GM12878 (cell line): Measurements from ENCODE around the gene AGRN. TPM values are rescaled to one million over a fixed set of nuclear protein-coding genes. Genes with fewer than 3 reads are reported as not detected.

Experiments used
- ATAC-seq: fragments of 200-7000 bp; cut with Tn5 transposase; 3 replicates; pipeline ENCODE4 v1.9.1; 2020; ENCODE audit warnings: mild to moderate bottlenecking, moderate library complexity
- BruUV-seq: library from RNA; stranded (reverse); fragments of 400-500 nt; replicated peaks from 2 replicates; lab custom pipeline; 2021; lab: Mats Ljungman, UMichigan
- CTCF ChIA-PET: fragments of 300-600 bp; sonication (Branson Sonifier 250); formaldehyde crosslinking; extraction: SDS; loops from one replicate; lab custom pipeline; 2021; ENCODE audit warnings: inconsistent platforms; lab: Yijun Ruan, JAX
- POLR2A ChIA-PET: fragments of 350-600 bp; formaldehyde crosslinking; extraction: SDS; loops from one replicate; lab custom pipeline; 2021; ENCODE audit warnings: inconsistent platforms; lab: Charles Lee
- RAD21 ChIA-PET: fragments of 300-600 bp; sonication (Branson Sonifier 250); formaldehyde crosslinking; loops from one replicate; lab custom pipeline; 2023; ENCODE audit warnings: antibody characterized with exemption; ENCODE audit not compliant: unreplicated experiment; lab: Charles Lee
- SMC1A ChIA-PET: fragments of 300-600 bp; sonication (Branson Sonifier 250); formaldehyde crosslinking; loops from one replicate; lab custom pipeline; 2023; ENCODE audit not compliant: unreplicated experiment, uncharacterized antibody; lab: Charles Lee
- DNase-seq: peaks from one replicate; pipeline ENCODE4 v3.0.0-alpha.2; 2011; ENCODE audit warnings: low read depth, low spot score
- FAIRE-seq: peaks from 3 replicates; lab custom pipeline; 2011; peaks lifted over from hg19 to GRCh38; lab: Jason Lieb, UNC
- H2AFZ ChIP-seq: 2 replicates; pipeline ENCODE4 v1.6.0; 2011; ENCODE audit warnings: low read depth, low read length, control low read depth; ENCODE audit not compliant: control insufficient read depth
- H3K27ac ChIP-seq: 2 replicates; pipeline ENCODE4 v1.5.1; 2011; ENCODE audit warnings: control low read depth; ENCODE audit not compliant: control insufficient read depth, insufficient read depth
- H3K27me3 ChIP-seq, 2 experiments: replicated peaks in 1 of 2; 2 replicates each; pipeline versions ENCODE4 v1.6.0 to v1.6.1; 2011; ENCODE audit warnings: low read length in 1 of 2; ENCODE audit not compliant: control insufficient read depth in 2 of 2, insufficient read depth in 2 of 2
- H3K36me3 ChIP-seq, 2 experiments: 2 replicates each; pipeline ENCODE4 v1.5.1; 2011; ENCODE audit warnings: low read length in 1 of 2; ENCODE audit not compliant: control insufficient read depth in 2 of 2, insufficient read depth in 2 of 2
- H3K4me1 ChIP-seq: 2 replicates; pipeline ENCODE4 v1.6.1; 2011; ENCODE audit warnings: mild to moderate bottlenecking, low read length, moderate library complexity, mixed read lengths; ENCODE audit not compliant: control insufficient read depth, insufficient read depth
- H3K4me2 ChIP-seq: 2 replicates; pipeline ENCODE4 v1.6.0; 2011; ENCODE audit warnings: control low read depth; ENCODE audit not compliant: control insufficient read depth, insufficient read depth
- H3K4me3 ChIP-seq: fragments of 200-600 bp; sonication (generic); 2 replicates; pipeline ENCODE4 v1.5.1; 2016
- H3K79me2 ChIP-seq: 2 replicates; pipeline ENCODE4 v1.6.0; 2011; ENCODE audit warnings: low read length; ENCODE audit not compliant: control insufficient read depth, insufficient read depth
- H3K9ac ChIP-seq: 2 replicates; pipeline ENCODE4 v1.8.0; 2011; ENCODE audit warnings: low read length, control low read depth, mixed read lengths; ENCODE audit not compliant: control insufficient read depth, insufficient read depth
- H3K9me3 ChIP-seq: replicated peaks from 3 replicates; pipeline ENCODE4 v1.5.1; 2011; ENCODE audit warnings: mild to moderate bottlenecking, low read length; ENCODE audit not compliant: control insufficient read depth, insufficient read depth
- H4K20me1 ChIP-seq: 2 replicates; pipeline ENCODE4 v1.6.0; 2011; ENCODE audit not compliant: control insufficient read depth, insufficient read depth
- BACH1 ChIP-seq: fragments of 450-650 bp; IDR thresholded peaks from 2 replicates; pipeline ENCODE4 v1.6.1; 2017; ENCODE audit warnings: mild to moderate bottlenecking, borderline replicate concordance
- BHLHE40 ChIP-seq, 2 experiments: fragments of 450-650 bp in 1 of 2; IDR thresholded peaks; 2 replicates each; pipeline ENCODE4 v1.6.1; 2011 to 2017; ENCODE audit warnings: low read depth in 2 of 2, borderline replicate concordance in 1 of 2, improper control_type of control experiment in 1 of 2, low read length in 1 of 2, mild to moderate bottlenecking in 1 of 2
- CHD1 ChIP-seq: IDR thresholded peaks from 2 replicates; pipeline ENCODE4 v1.6.1; 2012; ENCODE audit warnings: low read depth, low read length, improper control_type of control experiment
- CTCF ChIP-seq, 3 experiments: IDR thresholded peaks in 2 of 3; conservative IDR thresholded peaks in 1 of 3; 2 replicates each; pipeline ENCODE4 v1.5.1; 2011; ENCODE audit warnings: low read depth in 3 of 3, low read length in 3 of 3, mild to moderate bottlenecking in 3 of 3, control low read depth in 2 of 3, moderate library complexity in 2 of 3, inconsistent platforms in 1 of 3, mixed read lengths in 1 of 3; ENCODE audit not compliant: control insufficient read depth in 2 of 3, insufficient read depth in 1 of 3; ENCODE audit errors: extremely low read depth in 1 of 3
- DPF2 ChIP-seq: fragments of 450-650 bp; IDR thresholded peaks from 2 replicates; pipeline ENCODE4 v1.6.1; 2017; ENCODE audit warnings: mild to moderate bottlenecking
- EZH2 ChIP-seq: IDR thresholded peaks from 2 replicates; pipeline ENCODE4 v1.6.1; 2012; ENCODE audit warnings: low read depth, mild to moderate bottlenecking, control low read depth, inconsistent platforms, low read length, borderline replicate concordance; ENCODE audit not compliant: control insufficient read depth
- GATAD2B ChIP-seq: fragments of 450-650 bp; conservative IDR thresholded peaks from 2 replicates; pipeline ENCODE4 v1.6.1; 2017; ENCODE audit warnings: low read depth, mild to moderate bottlenecking, moderate library complexity
- IKZF1 ChIP-seq: fragments of 450-650 bp; conservative IDR thresholded peaks from 2 replicates; pipeline ENCODE4 v1.6.1; 2017; ENCODE audit warnings: antibody characterized with exemption, mild to moderate bottlenecking
- LARP7 ChIP-seq: fragments of 450-650 bp; IDR thresholded peaks from 2 replicates; pipeline ENCODE4 v1.6.1; 2017; ENCODE audit warnings: mild to moderate bottlenecking
- NKRF ChIP-seq: fragments of 450-650 bp; conservative IDR thresholded peaks from 2 replicates; pipeline ENCODE4 v1.6.1; 2017; ENCODE audit warnings: mild to moderate bottlenecking, moderate library complexity
- SP1 ChIP-seq: IDR thresholded peaks from one replicate; pipeline ENCODE4 v1.6.1; 2011; ENCODE audit warnings: low read depth, low read length
- ZNF24 ChIP-seq: fragments of 450-650 bp; IDR thresholded peaks from 2 replicates; pipeline ENCODE4 v1.6.1; 2017; ENCODE audit warnings: antibody characterized with exemption, mild to moderate bottlenecking
- WGBS: methylation state at CpG from one replicate; pipeline ENCODE4 v1.1.6; 2016; ENCODE audit warnings: low lambda C conversion rate; ENCODE audit not compliant: insufficient replicate concordance, insufficient coverage; ENCODE audit errors: missing lambda C conversion rate; 5-methylcytosine and 5-hydroxymethylcytosine counted together
- in situ Hi-C: fragments of 300-500 bp; cut with MboI; formaldehyde crosslinking; loops from 9 replicates; pipeline ENCODE4 v1.14.3; 2018; ENCODE audit warnings: mixed read lengths
- intact Hi-C: fragments of 100-400 bp; cut with micrococcal nuclease; formaldehyde crosslinking; loops from one replicate; pipeline ENCODE4 v1.14.2; 2022; ENCODE audit not compliant: unreplicated experiment
- polyA plus RNA-seq, 11 experiments: library from polyadenylated mRNA; depleted of rRNA in 4 of 11; unstranded in 6 of 11; stranded (reverse) in 5 of 11; fragments of >200 nt; fragmentation: Nextera tagmentation in 4 of 11; fragmentation: Illumina TruSeq in 1 of 11; extraction: Ambion mirVana in 4 of 11; extraction: Trizol in 1 of 11; gene quantifications; 1 replicate in 1 of 11; 2 replicates in 10 of 11; pipeline versions ENCODE4 v1.2.1 to v1.2.3, GENCODE V29; 2011 to 2016; ENCODE audit warnings: inconsistent platforms in 2 of 11, missing spikeins in 2 of 11, low read depth in 1 of 11
- total RNA-seq, 4 experiments: library from RNA; depleted of rRNA in 3 of 4; stranded (reverse); fragments of >200 nt in 3 of 4; fragmentation: Illumina TruSeq in 1 of 4; extraction: Trizol in 1 of 4; gene quantifications; 2 replicates each; pipeline versions ENCODE4 v1.2.1 to v1.2.3, GENCODE V29; 2013 to 2021
- TF ChIP-seq, protein P1 (sequence below): fragments of 450-650 bp; IDR thresholded peaks from 2 replicates; pipeline ENCODE4 v1.6.1; 2017; ENCODE audit warnings: mild to moderate bottlenecking, moderate library complexity

AGRN gene
- total and polyA plus RNA-seq, 10 of the 15 experiments (the other 5 are each of a cell fraction or from before 2014, with no cell fraction given) = 0.02 to 41.8 (median 4.1) TPM

- no peaks in the 10 kb centered on the region for H4K20me1 ChIP-seq
- peaks cover 28% of the 10 kb centered on the region for H3K4me1 ChIP-seq
- H3K4me3 ChIP-seq = peak overlapping the region; percentile 67; the same call in 1 of the 2 replicates
- H3K9me3 ChIP-seq = no peaks in the 10 kb centered on the region
- intact Hi-C loops = loop anchor here (1.0 to 10.0 kb wide), 3 partner anchors 26 to 155 kb away; no protein-coding TSS in a partner anchor
- no peak overlapping the region for H3K27ac ChIP-seq
- peak overlapping the region; percentile 69 for H2AFZ ChIP-seq
- peak overlapping the region; percentile 99 for H3K4me2 ChIP-seq
- H3K9ac ChIP-seq = peak overlapping the region; percentile 22; the same call in 1 of the 2 replicates
- WGBS = 3% methylated on average over 62 of the region's 69 CpGs
- peak; percentile 81 for ATAC-seq
- RAD21 ChIA-PET = interaction anchor here (1.3 to 1.6 kb wide), 6 partner anchors 20 to 154 kb away, joined by 3 to 15 read pairs (median 4); no protein-coding TSS in a partner anchor
- no peak for DNase-seq
- POLR2A ChIA-PET = interaction anchor here (0.6 to 1.9 kb wide), 7 partner anchors 20 to 191 kb away, joined by 3 to 9 read pairs (median 4); partner anchors contain the start of gene ISG15
- H3K79me2 ChIP-seq = no peaks in the 10 kb centered on the region
- TSS peak; percentile 61 for BruUV-seq
- CTCF ChIA-PET = interaction anchor here (0.6 to 8.7 kb wide), 9 partner anchors 20 to 75 kb away, joined by 3 to 83 read pairs (median 4); partner anchors contain the start of gene ISG15
- FAIRE-seq = no peak
- H3K36me3 ChIP-seq = no peaks in the 10 kb centered on the region
- in situ Hi-C loops = loop anchor here (5.0 kb wide), 2 partner anchors 37 to 77 kb away; partner anchors contain the start of genes AGRN and PERM1
- H3K27me3 ChIP-seq = no peaks in the 10 kb centered on the region
- SMC1A ChIA-PET = interaction anchor here (1.0 to 1.1 kb wide), 2 partner anchors 26 to 84 kb away, joined by 3 read pairs; no protein-coding TSS in a partner anchor
- TF ChIP-seq EZH2 (no peak), CHD1 (no peak), BACH1 (peak; percentile 49), GATAD2B (0 out of 2 replicates have a peak, but pooled peaks have one; percentile 56), IKZF1 (peak; percentile 23; the same call in 1 of the 2 replicates), DPF2 (peak; percentile 54), LARP7 (peak; percentile 86; the same call in 1 of the 2 replicates), NKRF (0 out of 2 replicates have a peak, but pooled peaks have one; percentile 64), BHLHE40 (IDR thresholded peaks at IDR 0.05; ENCODE audit: borderline replicate concordance in 1 of 2, low read depth in 2 of 2, low read length in 1 of 2) (peak in 1 of 2 experiments; percentile 43; a peak in 1 of 4 replicates), CTCF (IDR thresholded peaks at IDR 0.05 in 2 of 3, conservative IDR thresholded peaks at IDR 0.05 in 1 of 3; ENCODE audit: control insufficient read depth in 2 of 3, extremely low read depth in 1 of 3, insufficient read depth in 1 of 3, low read depth in 3 of 3, low read length in 3 of 3) (0 out of 6 replicates have a peak, but pooled peaks of 1 of the 3 experiments have one; percentile 10), SP1 (peak; percentile 78), ZNF24 (no peak)
- TF ChIP-seq, protein P1, sequence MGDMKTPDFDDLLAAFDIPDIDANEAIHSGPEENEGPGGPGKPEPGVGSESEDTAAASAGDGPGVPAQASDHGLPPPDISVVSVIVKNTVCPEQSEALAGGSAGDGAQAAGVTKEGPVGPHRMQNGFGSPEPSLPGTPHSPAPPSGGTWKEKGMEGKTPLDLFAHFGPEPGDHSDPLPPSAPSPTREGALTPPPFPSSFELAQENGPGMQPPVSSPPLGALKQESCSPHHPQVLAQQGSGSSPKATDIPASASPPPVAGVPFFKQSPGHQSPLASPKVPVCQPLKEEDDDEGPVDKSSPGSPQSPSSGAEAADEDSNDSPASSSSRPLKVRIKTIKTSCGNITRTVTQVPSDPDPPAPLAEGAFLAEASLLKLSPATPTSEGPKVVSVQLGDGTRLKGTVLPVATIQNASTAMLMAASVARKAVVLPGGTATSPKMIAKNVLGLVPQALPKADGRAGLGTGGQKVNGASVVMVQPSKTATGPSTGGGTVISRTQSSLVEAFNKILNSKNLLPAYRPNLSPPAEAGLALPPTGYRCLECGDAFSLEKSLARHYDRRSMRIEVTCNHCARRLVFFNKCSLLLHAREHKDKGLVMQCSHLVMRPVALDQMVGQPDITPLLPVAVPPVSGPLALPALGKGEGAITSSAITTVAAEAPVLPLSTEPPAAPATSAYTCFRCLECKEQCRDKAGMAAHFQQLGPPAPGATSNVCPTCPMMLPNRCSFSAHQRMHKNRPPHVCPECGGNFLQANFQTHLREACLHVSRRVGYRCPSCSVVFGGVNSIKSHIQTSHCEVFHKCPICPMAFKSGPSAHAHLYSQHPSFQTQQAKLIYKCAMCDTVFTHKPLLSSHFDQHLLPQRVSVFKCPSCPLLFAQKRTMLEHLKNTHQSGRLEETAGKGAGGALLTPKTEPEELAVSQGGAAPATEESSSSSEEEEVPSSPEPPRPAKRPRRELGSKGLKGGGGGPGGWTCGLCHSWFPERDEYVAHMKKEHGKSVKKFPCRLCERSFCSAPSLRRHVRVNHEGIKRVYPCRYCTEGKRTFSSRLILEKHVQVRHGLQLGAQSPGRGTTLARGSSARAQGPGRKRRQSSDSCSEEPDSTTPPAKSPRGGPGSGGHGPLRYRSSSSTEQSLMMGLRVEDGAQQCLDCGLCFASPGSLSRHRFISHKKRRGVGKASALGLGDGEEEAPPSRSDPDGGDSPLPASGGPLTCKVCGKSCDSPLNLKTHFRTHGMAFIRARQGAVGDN = 0 out of 2 replicates have a peak, but pooled peaks have one; percentile 37
These were observed 39.8 kb downstream of the AGRN start for GRCh38 chr1:1059494-1060280.
